PFSK-1 (cell line): ENCODE results near the gene GMPPB.

Experiments used
- REST ChIP-seq, 2 experiments: IDR thresholded peaks; 2 replicates each; pipeline versions ENCODE4 v1.6.1 to v1.8.0; 2011 to 2012; ENCODE audit warnings: low read depth in 2 of 2, low read length in 2 of 2, control low read depth in 1 of 2, inconsistent platforms in 1 of 2, mild to moderate bottlenecking in 1 of 2, moderate library complexity in 1 of 2; ENCODE audit not compliant: insufficient read depth in 1 of 2
- SIN3A ChIP-seq: IDR thresholded peaks from 2 replicates; pipeline ENCODE4 v1.6.1; 2012; ENCODE audit warnings: mild to moderate bottlenecking, low read length, moderate library complexity, borderline replicate concordance; ENCODE audit not compliant: insufficient read depth

GRCh38 chr3:49721896-49722781, 1.6 kb downstream of the GMPPB start:
- TF ChIP-seq REST (IDR thresholded peaks at IDR 0.05; ENCODE audit: insufficient read depth in 1 of 2, low read depth in 2 of 2, low read length in 2 of 2), result no peak
- no peak for TF ChIP-seq SIN3A
